Effector memory CD8-positive, alpha-beta T cell (primary cell): ENCODE results near the gene ASAP3.

ENCODE experiments used
- ATAC-seq: fragments of 150-1000 bp; cut with Tn5 transposase; replicated peaks from 2 replicates; pipeline ENCODE4 v1.10.0; 2021; ENCODE audit warnings: mild to moderate bottlenecking, moderate library complexity
- DNase-seq, 3 experiments: peaks; one replicate each; pipeline ENCODE4 v3.0.0; 2021
- H3K27ac Mint-ChIP-seq, 2 donors: one replicate each; pipeline ENCODE4 v1.8.0; 2022; ENCODE audit warnings: mild to moderate bottlenecking in 2 of 2, mixed read lengths in 2 of 2, moderate library complexity in 2 of 2
- H3K27me3 Mint-ChIP-seq, 2 donors: one replicate each; pipeline ENCODE4 v1.8.0; 2022; ENCODE audit warnings: mixed read lengths in 2 of 2
- H3K36me3 Mint-ChIP-seq: one replicate; pipeline ENCODE4 v1.8.0; 2022; ENCODE audit warnings: mild to moderate bottlenecking, moderate library complexity, mixed read lengths; ENCODE audit not compliant: insufficient read depth
- H3K4me1 Mint-ChIP-seq, 2 donors: one replicate each; pipeline ENCODE4 v1.8.0; 2022; ENCODE audit warnings: low read depth in 2 of 2, mixed read lengths in 2 of 2
- H3K4me3 Mint-ChIP-seq, 2 donors: one replicate each; pipeline ENCODE4 v1.8.0; 2022; ENCODE audit warnings: mild to moderate bottlenecking in 2 of 2, mixed read lengths in 2 of 2, moderate library complexity in 2 of 2
- H3K9me3 Mint-ChIP-seq, 2 donors: one replicate each; pipeline ENCODE4 v1.8.0; 2022; ENCODE audit warnings: mixed read lengths in 2 of 2
- total RNA-seq, 9 experiments: gene quantifications; one replicate each; lab custom pipeline; 2026; lab: John Stamatoyannopoulos, UW

The ASAP3 gene
- 0.67 to 4.1 (median 1.4) reads per million in 9 experiments for total RNA-seq

- DNase-seq (peak; percentile 18 to 32 (median 21)), ATAC-seq (peak; percentile 63)
- H3K27ac Mint-ChIP-seq = peak within 1 kb of the TSS; percentile 41 to 77
- no peaks in the 10 kb centered on the region for H3K9me3 Mint-ChIP-seq
- no peaks in the 10 kb centered on the region for H3K36me3 Mint-ChIP-seq
- peaks cover 21 to 23% of the 10 kb centered on the region in 2 donors for H3K27me3 Mint-ChIP-seq
- H3K4me1 Mint-ChIP-seq = peaks cover 7 to 15% of the 10 kb centered on the region in 2 donors
- H3K4me3 Mint-ChIP-seq = peak within 1 kb of the TSS; percentile 87 to 91
Observed at GRCh38 chr1:23483321-23484252, at the start of gene ASAP3. Gene ASAP3 (minus strand): TSS chr1:23484179. CDS start chr1:23484133, 46 bp downstream.

- DNase-seq = no peak
- no peak for ATAC-seq
- Mint-ChIP-seq H3K4me3 (peak overlapping the region; percentile 64 to 67), H3K9me3 (no peaks in the 10 kb centered on the region), H3K4me1 (peaks cover 39 to 43% of the 10 kb centered on the region in 2 donors), H3K27me3 (no peaks in the 10 kb centered on the region), H3K36me3 (peaks cover 4% of the 10 kb centered on the region), H3K27ac (peak overlapping the region; percentile 45 to 80)
Observed at GRCh38 chr1:23533246-23534023, 49.5 kb upstream of the ASAP3 start.

GRCh38 chr1:23531562-23532094, 47.6 kb upstream of the ASAP3 start:
- no peak for DNase-seq
- H3K27ac Mint-ChIP-seq = peak overlapping the region; percentile 82 to 93
- ATAC-seq = no peak
- peaks cover 10% of the 10 kb centered on the region for H3K36me3 Mint-ChIP-seq
- H3K4me1 Mint-ChIP-seq = peaks cover 57 to 61% of the 10 kb centered on the region in 2 donors
- H3K27me3 Mint-ChIP-seq = no peaks in the 10 kb centered on the region
- no peaks in the 10 kb centered on the region for H3K9me3 Mint-ChIP-seq
- peak overlapping the region; percentile 91 to 94 for H3K4me3 Mint-ChIP-seq

- H3K4me3 Mint-ChIP-seq = peak within 1 kb of the TSS; percentile 91 to 94
- peak; percentile 70 to 73 (median 73) for DNase-seq
- H3K36me3 Mint-ChIP-seq = peaks cover 10% of the 10 kb centered on the region
- H3K27ac Mint-ChIP-seq = peak within 1 kb of the TSS; percentile 82 to 98
- peak; percentile 79 for ATAC-seq
- H3K4me1 Mint-ChIP-seq = peaks cover 64 to 68% of the 10 kb centered on the region in 2 donors
- no peaks in the 10 kb centered on the region for H3K9me3 Mint-ChIP-seq
- H3K27me3 Mint-ChIP-seq = no peaks in the 10 kb centered on the region
Observed at GRCh38 chr1:23530747-23531561, 47.0 kb upstream of the ASAP3 start, which contains the start of gene E2F2. Gene E2F2 (minus strand): TSS chr1:23531233. CDS start chr1:23530793, 440 bp downstream.

- peak overlapping the region in 1 of 2 donors; percentile 98 for H3K27ac Mint-ChIP-seq
- no peaks in the 10 kb centered on the region for H3K9me3 Mint-ChIP-seq
- H3K27me3 Mint-ChIP-seq = no peaks in the 10 kb centered on the region
- H3K36me3 Mint-ChIP-seq = peaks cover 10% of the 10 kb centered on the region
- DNase-seq (no peak), ATAC-seq (no peak)
- peak overlapping the region; percentile 70 to 81 for H3K4me3 Mint-ChIP-seq
- H3K4me1 Mint-ChIP-seq = peaks cover 71 to 73% of the 10 kb centered on the region in 2 donors
Observed at GRCh38 chr1:23530087-23530746, 46.2 kb upstream of the ASAP3 start.

GRCh38 chr1:23529146-23530086, 45.4 kb upstream of the ASAP3 start:
- peak overlapping the region; percentile 70 to 81 for H3K4me3 Mint-ChIP-seq
- H3K9me3 Mint-ChIP-seq = no peaks in the 10 kb centered on the region
- no peak for ATAC-seq
- H3K27ac Mint-ChIP-seq = peak overlapping the region; percentile 90 to 98
- H3K36me3 Mint-ChIP-seq = peaks cover 10% of the 10 kb centered on the region
- peaks cover 75 to 76% of the 10 kb centered on the region in 2 donors for H3K4me1 Mint-ChIP-seq
- no peak for DNase-seq
- H3K27me3 Mint-ChIP-seq = no peaks in the 10 kb centered on the region

GRCh38 chr1:23528250-23528978, 44.4 kb upstream of the ASAP3 start:
- H3K4me3 Mint-ChIP-seq = peak overlapping the region; percentile 70 to 81
- no peaks in the 10 kb centered on the region for H3K27me3 Mint-ChIP-seq
- peaks cover 10% of the 10 kb centered on the region for H3K36me3 Mint-ChIP-seq
- H3K4me1 Mint-ChIP-seq = peaks cover 74 to 77% of the 10 kb centered on the region in 2 donors
- H3K27ac Mint-ChIP-seq = peak overlapping the region; percentile 90 to 98
- no peaks in the 10 kb centered on the region for H3K9me3 Mint-ChIP-seq
- ATAC-seq = peak; percentile 73
- peak; percentile 78 to 80 (median 78) for DNase-seq

- ATAC-seq = peak; percentile 33
- peak overlapping the region; percentile 70 to 81 for H3K4me3 Mint-ChIP-seq
- peaks cover 10% of the 10 kb centered on the region for H3K36me3 Mint-ChIP-seq
- peak overlapping the region; percentile 90 to 98 for H3K27ac Mint-ChIP-seq
- DNase-seq = peak in 1 of 3 experiments; percentile 28
- H3K27me3 Mint-ChIP-seq = no peaks in the 10 kb centered on the region
- no peaks in the 10 kb centered on the region for H3K9me3 Mint-ChIP-seq
- peaks cover 68 to 75% of the 10 kb centered on the region in 2 donors for H3K4me1 Mint-ChIP-seq
Observed at GRCh38 chr1:23527900-23528249, 43.9 kb upstream of the ASAP3 start.

- peaks cover 67 to 78% of the 10 kb centered on the region in 2 donors for H3K4me1 Mint-ChIP-seq
- H3K27me3 Mint-ChIP-seq = no peaks in the 10 kb centered on the region
- DNase-seq = no peak
- peak overlapping the region; percentile 70 to 81 for H3K4me3 Mint-ChIP-seq
- peak overlapping the region; percentile 94 to 98 for H3K27ac Mint-ChIP-seq
- no peaks in the 10 kb centered on the region for H3K9me3 Mint-ChIP-seq
- peaks cover 10% of the 10 kb centered on the region for H3K36me3 Mint-ChIP-seq
- no peak for ATAC-seq
Observed at GRCh38 chr1:23527366-23527765, 43.4 kb upstream of the ASAP3 start.

- H3K4me3 Mint-ChIP-seq = peak overlapping the region; percentile 71 to 81
- no peaks in the 10 kb centered on the region for H3K9me3 Mint-ChIP-seq
- peaks cover 58 to 73% of the 10 kb centered on the region in 2 donors for H3K4me1 Mint-ChIP-seq
- H3K27me3 Mint-ChIP-seq = no peaks in the 10 kb centered on the region
- no peak for DNase-seq
- peaks cover 10% of the 10 kb centered on the region for H3K36me3 Mint-ChIP-seq
- peak overlapping the region; percentile 94 to 98 for H3K27ac Mint-ChIP-seq
- no peak for ATAC-seq
Observed at GRCh38 chr1:23526329-23527041, 42.5 kb upstream of the ASAP3 start.
